ENCODE results near the gene DMAC2L.
"Not testable (repeated sequence)": the region's sequence is repeated elsewhere in the genome, so short reads cannot be mapped to it uniquely, and the experiment has no call there.

DMAC2L gene

DNA sequence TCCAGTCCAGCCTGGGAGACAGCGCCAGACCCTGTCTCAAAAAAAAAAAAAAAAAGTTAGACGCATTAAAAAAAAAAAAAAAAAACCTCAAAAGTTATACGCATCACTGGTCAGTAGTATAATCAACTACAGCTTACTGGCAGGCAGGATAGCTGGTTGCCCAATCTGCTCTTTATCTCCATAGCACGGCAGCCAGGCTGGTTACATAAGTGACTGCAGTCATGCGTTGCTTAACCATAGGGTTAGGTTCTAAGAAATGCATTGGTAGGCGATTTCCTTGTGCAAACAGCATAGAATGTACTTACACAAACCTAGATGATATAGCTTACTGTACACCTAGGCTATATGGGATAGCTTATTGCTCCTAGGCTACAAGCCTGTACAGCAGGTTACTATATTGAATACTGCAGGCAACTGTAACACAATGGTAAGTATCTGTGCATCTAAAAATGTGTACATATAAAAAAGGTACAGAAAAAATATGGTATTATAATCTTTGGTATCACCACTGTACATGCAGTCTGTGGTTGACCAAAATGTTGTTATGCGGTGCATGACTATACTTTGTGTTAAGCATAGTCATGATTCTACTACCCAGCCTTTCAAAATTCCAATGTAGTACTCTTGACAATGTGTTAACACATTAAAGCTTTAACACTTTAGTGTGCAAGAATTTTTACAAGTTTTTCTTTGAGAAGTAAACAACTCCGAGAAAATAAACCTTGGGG, 8.2 kb upstream of the DMAC2L start:
- no peak for FAIRE-seq
- no peak for DNase-seq (ENCODE audit: insufficient read length)
- TF ChIP-seq TAF1 (IDR thresholded peaks at IDR 0.05; ENCODE audit: borderline replicate concordance, low read depth, low read length) (no peak), POLR2A (IDR thresholded peaks at IDR 0.05; ENCODE audit: low read depth, low read length) (no peak), POLR2AphosphoS5 (IDR thresholded peaks at IDR 0.05; ENCODE audit: low read depth, low read length) (no peak)

- no peak for TF ChIP-seq POLR2A (IDR thresholded peaks at IDR 0.05; ENCODE audit: low read depth, low read length)
- TF ChIP-seq POLR2AphosphoS5 (IDR thresholded peaks at IDR 0.05; ENCODE audit: low read depth, low read length): no peak
- TF ChIP-seq TAF1 (IDR thresholded peaks at IDR 0.05; ENCODE audit: borderline replicate concordance, low read depth, low read length): no peak
- DNase-seq (ENCODE audit: insufficient read length) (no peak), FAIRE-seq (peak; percentile 5)
Observed at GRCh38 chr14:50308363-50308915, 3.7 kb upstream of the DMAC2L start.

DNA sequence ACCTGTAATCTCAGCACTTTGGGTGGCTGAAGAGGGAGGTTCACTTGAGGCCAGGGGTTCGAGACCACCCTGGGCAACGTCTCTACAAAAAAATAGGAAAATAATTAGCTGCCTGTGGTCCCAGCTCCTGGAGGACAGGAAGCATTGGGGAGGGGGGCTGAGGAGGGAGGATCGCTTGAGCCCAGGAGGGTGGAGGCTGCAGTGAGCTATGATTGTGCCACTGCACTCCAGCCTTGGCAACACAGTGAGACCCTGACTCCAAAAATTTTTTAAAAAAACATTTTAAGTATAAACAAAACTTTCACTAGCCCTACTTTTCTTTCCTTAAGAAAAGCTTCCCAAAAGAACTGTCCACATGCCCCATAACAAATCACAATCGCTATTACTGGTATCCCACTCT, 1.7 kb upstream of the DMAC2L start:
- DNase-seq (ENCODE audit: insufficient read length) (no peak), FAIRE-seq (no peak)

DNA sequence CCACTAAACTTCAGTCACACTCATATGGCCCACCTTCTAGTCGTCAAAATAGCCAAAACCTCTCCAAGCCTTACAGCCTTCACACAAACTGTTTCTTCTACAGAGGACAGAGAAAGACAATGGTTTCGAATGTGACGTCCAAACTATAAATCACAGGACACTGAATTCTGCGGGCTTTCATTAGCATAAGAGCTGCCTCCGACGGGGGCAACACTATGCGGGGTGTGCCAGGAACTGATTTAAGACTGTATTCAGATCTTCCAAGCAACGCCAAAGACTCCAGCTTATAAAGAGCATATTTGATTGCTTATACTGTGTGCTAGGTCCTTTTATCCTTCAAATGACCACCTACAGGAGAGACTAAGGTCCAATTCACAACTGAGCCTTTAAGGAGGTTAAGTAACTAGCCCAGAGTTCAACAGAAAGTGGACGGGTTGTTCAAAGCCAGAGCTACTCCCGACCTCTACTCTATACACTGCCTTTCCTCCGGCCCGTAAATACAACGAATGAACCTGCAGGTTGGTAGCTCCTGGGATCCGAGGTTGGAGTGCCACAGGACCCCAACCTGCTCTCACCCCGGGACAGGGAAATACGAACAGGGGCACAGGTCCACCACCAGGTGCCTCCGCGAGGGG, 670 bp upstream of the DMAC2L start:
- TF ChIP-seq POLR2A (IDR thresholded peaks at IDR 0.05; ENCODE audit: low read depth, low read length): no peak
- TF ChIP-seq TAF1 (IDR thresholded peaks at IDR 0.05; ENCODE audit: borderline replicate concordance, low read depth, low read length): no peak
- no peak for TF ChIP-seq POLR2AphosphoS5 (IDR thresholded peaks at IDR 0.05; ENCODE audit: low read depth, low read length)
- FAIRE-seq (peak; percentile 24), DNase-seq (ENCODE audit: insufficient read length) (no peak)

More for the DNA sequence above, 1.7 kb upstream of the DMAC2L start:
- TF ChIP-seq POLR2A (IDR thresholded peaks at IDR 0.05; ENCODE audit: low read depth, low read length) (no peak), TAF1 (IDR thresholded peaks at IDR 0.05; ENCODE audit: borderline replicate concordance, low read depth, low read length) (no peak), POLR2AphosphoS5 (IDR thresholded peaks at IDR 0.05; ENCODE audit: low read depth, low read length) (no peak)

- peak; percentile 68; the same call in 1 of the 2 replicates for TF ChIP-seq POLR2AphosphoS5 (IDR thresholded peaks at IDR 0.05; ENCODE audit: low read depth, low read length)
- TF ChIP-seq TAF1 (IDR thresholded peaks at IDR 0.05; ENCODE audit: borderline replicate concordance, low read depth, low read length): no peak
- peak; percentile 76 for TF ChIP-seq POLR2A (IDR thresholded peaks at IDR 0.05; ENCODE audit: low read depth, low read length)
- DNase-seq (ENCODE audit: insufficient read length): no peak
- peak; percentile 36 for FAIRE-seq
Observed at GRCh38 chr14:50312734-50313054, 570 bp downstream of the DMAC2L start.

DNA sequence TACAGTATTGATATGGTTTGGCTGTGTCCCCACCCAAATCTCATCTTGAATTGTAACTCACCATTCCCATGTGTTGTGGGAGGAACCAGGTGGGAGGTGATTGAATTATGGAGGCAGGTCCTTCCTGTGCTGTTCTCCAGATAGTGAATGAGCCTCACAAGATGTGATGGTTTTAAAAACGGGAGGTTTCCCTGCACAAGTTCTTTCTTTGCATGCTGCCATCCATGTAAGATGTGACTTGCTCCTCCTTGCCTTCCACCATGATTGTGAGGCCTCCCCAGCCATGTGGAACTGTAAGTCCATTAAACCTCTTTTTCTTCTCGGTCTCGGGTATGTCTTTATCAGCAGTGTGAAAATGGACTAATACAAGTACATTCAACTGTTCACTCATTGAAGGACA, 2.0 kb downstream of the DMAC2L start:
- not testable (repeated sequence) for DNase-seq (ENCODE audit: insufficient read length); FAIRE-seq

- no peak for FAIRE-seq
- TF ChIP-seq TAF1 (IDR thresholded peaks at IDR 0.05; ENCODE audit: borderline replicate concordance, low read depth, low read length) (no peak), POLR2AphosphoS5 (IDR thresholded peaks at IDR 0.05; ENCODE audit: low read depth, low read length) (no peak), POLR2A (IDR thresholded peaks at IDR 0.05; ENCODE audit: low read depth, low read length) (no peak)
- no peak for DNase-seq (ENCODE audit: insufficient read length)
Observed at GRCh38 chr14:50318031-50318626, 6.0 kb downstream of the DMAC2L start.

GRCh38 chr14:50319293-50319692, 7.2 kb downstream of the DMAC2L start:
- TF ChIP-seq TAF1 (IDR thresholded peaks at IDR 0.05; ENCODE audit: borderline replicate concordance, low read depth, low read length): no peak
- no peak for TF ChIP-seq POLR2AphosphoS5 (IDR thresholded peaks at IDR 0.05; ENCODE audit: low read depth, low read length)
- no peak for TF ChIP-seq POLR2A (IDR thresholded peaks at IDR 0.05; ENCODE audit: low read depth, low read length)
- FAIRE-seq (peak; percentile 24), DNase-seq (ENCODE audit: insufficient read length) (no peak)

DNA sequence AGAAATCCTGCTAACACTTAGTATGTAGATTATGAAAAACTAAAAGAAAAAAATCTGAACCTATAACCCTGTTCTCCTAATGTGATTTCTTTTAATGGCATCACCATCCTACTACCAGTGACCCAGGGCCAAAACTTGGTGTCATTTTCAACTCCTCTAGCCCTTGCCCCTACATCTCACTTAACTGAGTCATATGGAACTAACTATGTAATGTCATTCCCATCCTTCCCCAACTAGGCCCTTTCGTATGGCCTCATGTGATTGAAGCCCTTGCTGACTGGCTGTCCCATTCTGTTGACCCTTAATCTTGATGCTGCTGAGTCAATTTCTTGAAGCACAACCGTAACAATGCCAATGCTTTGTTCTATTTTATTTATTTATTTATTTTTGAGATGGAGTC, 7.6 kb downstream of the DMAC2L start:
- DNase-seq (ENCODE audit: insufficient read length) (no peak), FAIRE-seq (no peak)
- TF ChIP-seq POLR2A (IDR thresholded peaks at IDR 0.05; ENCODE audit: low read depth, low read length): no peak
- TF ChIP-seq TAF1 (IDR thresholded peaks at IDR 0.05; ENCODE audit: borderline replicate concordance, low read depth, low read length): no peak
- TF ChIP-seq POLR2AphosphoS5 (IDR thresholded peaks at IDR 0.05; ENCODE audit: low read depth, low read length): no peak

DNA sequence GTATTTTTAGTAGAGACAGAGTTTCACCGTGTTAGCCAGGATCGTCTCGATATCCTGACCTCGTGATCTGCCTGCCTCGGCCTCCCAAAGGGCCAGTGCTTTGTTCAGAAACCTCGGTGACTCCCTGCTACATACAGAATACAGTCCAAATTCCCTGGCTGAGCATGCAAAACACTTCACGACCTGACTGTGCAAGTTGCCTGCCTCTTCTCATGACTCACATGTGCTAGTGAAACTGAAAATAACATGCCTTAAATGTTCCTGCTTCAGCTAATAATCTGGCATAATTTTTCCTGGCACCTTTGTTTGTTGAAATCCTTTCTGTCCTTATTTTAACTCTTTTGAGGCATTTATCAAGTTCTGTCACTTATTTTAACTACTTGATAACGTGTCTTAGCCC, 8.2 kb downstream of the DMAC2L start:
- TF ChIP-seq TAF1 (IDR thresholded peaks at IDR 0.05; ENCODE audit: borderline replicate concordance, low read depth, low read length) (no peak), POLR2AphosphoS5 (IDR thresholded peaks at IDR 0.05; ENCODE audit: low read depth, low read length) (no peak), POLR2A (IDR thresholded peaks at IDR 0.05; ENCODE audit: low read depth, low read length) (no peak)
- FAIRE-seq: peak; percentile 85
- no peak for DNase-seq (ENCODE audit: insufficient read length)

DNA sequence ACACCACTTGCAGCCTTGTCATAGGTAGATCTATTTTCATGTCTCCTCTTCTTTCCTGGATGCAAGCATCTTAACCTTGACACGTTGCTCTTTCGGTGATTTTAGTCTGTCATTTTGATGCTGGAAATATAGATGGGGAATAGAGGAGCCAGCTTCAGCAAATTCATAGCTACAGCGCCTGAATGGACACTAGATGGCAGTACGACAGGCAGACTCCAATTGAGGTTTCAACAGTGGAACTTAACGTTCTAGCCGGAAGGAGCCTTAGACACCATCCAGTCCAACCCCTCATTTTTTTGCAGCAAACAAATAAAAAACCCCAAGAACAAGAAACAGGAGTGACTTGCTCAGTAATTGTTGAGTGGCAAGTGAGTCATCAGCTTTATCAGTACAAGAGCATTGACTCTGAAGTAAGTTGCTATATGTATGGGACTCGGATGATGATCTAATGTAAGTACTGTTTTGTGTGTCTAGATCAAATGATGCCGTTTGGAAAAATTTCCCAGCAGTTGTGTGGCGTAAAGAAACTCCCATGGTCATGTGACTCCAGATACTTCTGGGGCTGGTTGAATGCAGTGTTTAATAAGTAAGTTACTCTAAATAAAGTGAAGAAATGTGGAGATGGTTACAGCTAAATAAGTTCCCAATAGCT, 9.0 kb downstream of the DMAC2L start:
- no peak for TF ChIP-seq POLR2A (IDR thresholded peaks at IDR 0.05; ENCODE audit: low read depth, low read length)
- TF ChIP-seq POLR2AphosphoS5 (IDR thresholded peaks at IDR 0.05; ENCODE audit: low read depth, low read length): 0 out of 2 replicates have a peak, but pooled peaks have one; percentile 26
- DNase-seq (ENCODE audit: insufficient read length) (peak; percentile 37), FAIRE-seq (peak; percentile 86)
